HG02840 (cell line): ENCODE measurements around the gene FUOM.
A peak's percentile ranks its signal among the peaks of the same experiment; 100 is the strongest.
"Not testable (repeated sequence)": the region's sequence is repeated elsewhere in the genome, so short reads cannot be mapped to it uniquely, and the experiment has no call there.

Experiments used
- ATAC-seq: cut with Tn5 transposase; IDR thresholded peaks from one replicate; pipeline ENCODE4 v1.9.1; 2021; ENCODE audit warnings: mild to moderate bottlenecking, moderate library complexity, moderate number of reproducible peaks; ENCODE audit not compliant: unreplicated experiment, low FRiP score

FUOM gene

DNA sequence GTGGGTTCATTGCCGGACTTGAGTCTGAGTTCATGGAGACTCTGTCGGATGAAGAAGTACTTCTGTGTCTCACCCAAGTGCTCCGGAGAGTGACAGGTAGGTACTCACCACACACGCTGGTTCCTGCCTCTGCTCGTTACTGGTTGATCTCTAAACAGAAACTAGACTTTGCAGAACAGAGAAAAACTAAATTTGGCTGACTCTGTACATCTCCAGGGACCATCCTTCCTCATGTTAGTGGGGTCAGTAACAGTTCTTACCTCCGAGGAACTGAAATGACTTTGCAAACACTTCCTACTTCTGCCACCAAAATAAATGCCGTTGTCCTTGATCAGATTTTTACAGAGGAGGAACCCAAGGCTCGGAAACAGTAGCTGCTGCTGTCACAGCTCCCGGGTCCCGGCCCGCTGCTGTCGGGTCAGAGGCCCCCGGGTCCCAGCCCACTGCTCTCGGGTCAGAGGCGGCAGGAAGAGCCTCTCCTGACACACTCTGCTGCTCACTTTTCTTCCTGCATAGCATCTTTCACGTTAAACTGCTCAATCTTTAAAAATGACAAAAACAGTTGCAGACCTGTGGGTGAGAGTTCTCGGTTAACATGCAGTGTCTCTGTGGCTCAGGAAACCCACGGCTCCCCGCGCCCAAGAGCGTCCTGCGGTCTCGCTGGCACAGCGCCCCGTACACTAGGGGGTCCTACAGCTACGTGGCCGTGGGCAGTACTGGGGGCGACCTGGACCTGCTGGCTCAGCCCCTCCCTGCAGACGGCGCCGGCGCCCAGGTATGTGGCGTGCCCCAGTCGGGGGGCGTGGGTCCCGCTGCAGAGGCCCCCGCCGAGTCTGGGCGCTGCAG lies 31.4 kb upstream of the FUOM start:
- ATAC-seq: peak; percentile 75

DNA sequence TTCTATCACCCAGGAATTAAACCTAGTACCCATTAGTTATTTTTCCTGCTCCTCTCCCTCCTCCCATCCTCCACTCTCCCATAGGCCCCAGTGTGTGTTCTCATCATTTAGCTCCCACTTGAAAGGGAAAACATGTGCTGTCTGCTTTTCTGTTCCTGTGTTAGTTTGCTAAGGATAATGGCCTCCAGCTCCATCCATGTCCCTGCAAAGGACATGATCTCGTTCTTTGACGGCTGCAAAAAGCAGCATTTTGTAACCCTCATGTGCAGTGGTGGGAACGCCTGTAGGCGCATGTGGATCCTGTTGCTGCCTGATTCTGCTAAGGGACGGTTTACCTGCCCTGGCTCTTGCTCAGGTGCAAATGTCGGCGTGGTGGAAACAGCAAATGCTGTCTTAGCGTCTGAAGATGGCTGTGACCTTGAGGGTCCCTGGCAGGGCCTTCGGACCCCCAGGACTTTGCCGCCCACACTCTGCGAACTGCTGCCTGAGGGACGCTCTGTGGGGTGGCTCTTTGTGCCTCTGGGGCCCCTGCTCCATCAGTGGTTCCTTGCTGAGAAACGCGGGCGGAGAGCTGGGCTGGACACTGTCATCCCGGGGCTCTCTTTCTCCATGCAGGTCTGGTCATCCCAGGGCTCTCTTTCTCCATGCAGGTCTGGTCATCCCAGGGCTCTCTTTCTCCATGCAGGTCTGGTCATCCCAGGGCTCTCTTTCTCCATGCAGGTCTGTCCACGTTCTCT lies 30.6 kb upstream of the FUOM start:
- no peak for ATAC-seq

DNA sequence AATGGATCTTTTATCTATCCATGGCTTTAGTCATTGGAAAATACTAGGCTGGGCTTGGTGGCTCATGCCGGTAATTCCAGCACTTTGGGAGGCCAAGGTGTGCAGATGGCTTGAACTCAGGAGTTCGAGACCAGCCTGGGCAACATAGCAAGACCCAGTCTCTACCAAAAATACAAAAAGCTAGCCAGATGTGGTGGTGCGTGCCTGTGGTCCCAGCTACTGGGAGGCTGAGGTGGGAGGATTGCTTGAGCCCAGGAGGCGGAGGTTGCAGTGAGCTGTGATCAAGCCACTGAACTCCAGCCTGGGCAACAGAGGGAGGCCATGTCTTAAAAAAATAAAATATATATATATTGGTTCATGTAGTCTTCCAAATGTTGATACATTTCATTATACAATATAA lies 29.1 kb upstream of the FUOM start:
- ATAC-seq: not testable (repeated sequence)

DNA sequence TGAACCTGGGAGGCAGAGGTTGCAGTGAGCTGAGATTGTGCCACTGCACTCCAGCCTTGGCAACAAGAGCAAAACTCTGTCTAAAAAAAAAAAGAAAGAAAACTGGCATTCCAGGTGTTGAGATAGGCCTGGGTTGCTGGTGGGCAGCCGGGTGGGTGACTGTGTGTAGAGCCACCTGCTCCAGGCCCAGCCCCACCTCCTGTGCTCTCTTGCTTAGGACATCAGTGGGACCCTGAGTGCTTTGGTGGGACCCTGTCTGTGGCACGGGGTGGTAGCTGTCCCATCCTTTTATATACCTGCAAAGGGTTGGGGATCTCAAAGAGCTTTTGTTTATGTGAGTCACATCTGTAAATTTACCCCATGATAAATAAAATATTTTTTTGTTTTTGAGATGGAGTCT lies 27.4 kb upstream of the FUOM start:
- ATAC-seq: no peak

DNA sequence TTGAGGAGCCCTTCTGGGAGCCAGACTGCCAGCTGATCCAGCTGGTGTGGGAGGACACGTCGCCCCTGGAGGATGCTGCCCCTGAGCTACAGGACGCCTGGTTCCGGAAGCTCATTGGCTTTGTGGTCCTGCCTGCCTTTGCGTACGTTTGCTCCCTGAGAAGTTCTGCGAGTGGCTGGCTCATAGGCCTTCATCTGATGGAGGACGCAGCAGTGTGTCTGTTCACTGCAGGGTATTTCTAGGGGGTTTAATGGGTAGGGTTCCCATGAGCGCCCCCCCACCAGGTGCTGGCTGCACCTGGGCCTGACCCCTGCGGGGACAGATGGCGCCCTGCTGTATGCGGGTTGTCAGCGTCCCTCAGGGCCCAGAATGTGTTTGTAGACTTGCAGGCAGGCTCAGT lies 26.3 kb upstream of the FUOM start:
- ATAC-seq: no peak

DNA sequence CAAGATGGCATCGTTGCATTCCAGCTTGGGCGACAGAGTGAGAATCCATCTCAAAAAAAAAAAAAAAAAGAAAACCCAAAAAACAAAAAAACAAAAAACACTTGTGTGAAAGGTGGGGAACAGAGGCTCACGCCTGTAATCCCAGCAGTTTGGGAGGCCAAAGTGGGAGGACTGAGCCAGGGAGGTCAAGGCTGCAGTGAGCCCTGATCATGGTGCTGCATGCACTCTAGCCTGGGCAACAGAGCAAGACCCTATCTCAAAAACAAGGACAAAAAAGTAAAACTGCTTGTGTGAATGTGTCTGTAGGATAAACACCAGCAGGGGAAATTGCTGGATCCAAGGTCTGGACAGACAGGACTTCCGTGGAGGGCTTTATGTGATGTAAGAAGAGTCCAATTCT lies 25.7 kb upstream of the FUOM start:
- no peak for ATAC-seq

DNA sequence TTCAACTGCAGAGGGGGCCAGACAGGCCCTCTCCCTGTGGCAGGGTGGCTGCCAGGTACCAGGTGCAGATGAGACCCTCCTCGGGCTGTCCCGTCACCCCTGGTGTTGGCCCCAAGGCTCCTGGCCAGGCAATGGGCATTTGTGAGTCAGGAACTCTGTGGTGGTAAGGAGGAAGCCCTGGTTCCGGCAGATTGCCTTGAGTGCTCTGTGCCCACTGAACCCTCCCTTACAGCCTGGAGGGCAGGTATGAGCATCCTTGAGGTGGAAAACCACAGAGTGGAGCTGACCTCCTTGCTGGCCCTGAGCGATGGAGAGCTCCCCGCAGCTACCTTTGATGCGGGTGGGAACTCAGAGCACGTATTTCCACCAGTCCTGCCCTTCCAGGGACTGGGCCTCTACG lies 23.2 kb upstream of the FUOM start:
- no peak for ATAC-seq

DNA sequence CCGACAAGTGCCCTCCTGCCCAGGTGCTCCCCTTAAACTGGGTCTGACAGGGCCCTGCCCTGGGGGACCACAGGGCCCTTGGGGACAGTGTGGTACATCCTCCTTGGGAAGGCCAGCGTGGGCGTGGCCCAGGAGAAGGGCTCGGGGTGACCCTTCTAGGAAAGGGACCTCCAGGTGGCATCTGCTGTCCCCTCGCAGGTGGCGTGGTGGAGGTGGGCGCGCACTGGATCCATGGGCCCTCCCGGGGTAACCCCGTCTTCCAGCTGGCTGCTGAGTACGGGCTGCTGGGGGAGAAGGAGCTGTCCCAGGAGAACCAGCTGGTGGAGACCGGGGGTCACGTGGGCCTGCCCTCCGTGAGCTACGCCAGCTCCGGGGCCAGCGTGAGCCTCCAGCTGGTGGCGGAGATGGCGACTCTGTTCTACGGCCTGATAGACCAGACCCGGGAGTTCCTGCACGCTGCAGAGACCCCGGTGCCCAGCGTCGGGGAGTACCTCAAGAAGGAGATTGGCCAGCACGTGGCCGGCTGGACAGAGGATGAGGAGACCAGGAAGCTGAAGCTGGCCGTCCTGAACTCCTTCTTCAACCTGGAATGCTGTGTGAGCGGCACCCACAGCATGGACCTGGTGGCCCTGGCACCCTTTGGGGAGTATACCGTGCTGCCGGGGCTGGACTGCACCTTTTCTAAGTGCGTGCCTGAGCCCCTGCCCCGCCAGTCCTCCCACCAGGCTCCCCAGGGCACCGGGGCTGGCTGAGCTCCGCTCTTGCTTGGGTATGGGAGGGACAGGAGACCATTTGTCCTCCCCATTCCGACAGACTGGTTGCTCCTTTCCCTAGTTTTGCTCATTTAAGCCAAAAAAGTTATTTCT lies 22.2 kb upstream of the FUOM start:
- no peak for ATAC-seq

DNA sequence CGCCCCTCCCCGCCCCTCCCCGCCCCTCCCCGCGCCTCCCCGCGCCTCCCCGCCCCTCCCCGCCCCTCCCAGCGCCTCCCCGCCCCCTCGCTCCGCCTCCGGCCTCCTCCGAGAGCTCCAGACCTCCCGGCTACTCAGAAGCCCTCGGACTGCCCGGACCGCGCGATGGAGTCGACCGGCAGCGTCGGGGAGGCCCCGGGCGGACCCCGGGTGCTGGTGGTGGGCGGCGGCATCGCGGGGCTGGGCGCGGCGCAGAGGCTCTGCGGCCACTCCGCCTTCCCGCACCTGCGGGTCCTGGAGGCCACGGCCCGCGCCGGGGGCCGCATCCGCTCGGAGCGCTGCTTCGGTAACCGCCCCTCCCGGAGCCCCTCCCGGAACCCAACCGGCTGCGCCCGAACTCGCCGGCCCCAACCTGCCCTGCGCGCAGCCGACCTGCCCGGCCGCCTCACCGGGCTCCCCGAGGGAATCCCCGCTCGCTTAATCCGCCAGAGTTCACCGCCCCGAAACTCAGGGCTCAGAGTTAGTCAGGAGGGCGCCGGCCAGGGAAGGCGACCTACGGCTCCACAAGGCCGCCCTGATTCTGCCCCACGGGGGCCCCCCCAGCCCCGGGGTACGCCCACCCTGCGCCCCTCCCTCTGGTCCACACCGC lies 21.5 kb upstream of the FUOM start, which contains the start of gene PAOX:
PAOX (plus strand) TSS at position 111 of the 649 bp plus-strand sequence; CDS start at position 166, 55 bp downstream.
- ATAC-seq: peak; percentile 53

DNA sequence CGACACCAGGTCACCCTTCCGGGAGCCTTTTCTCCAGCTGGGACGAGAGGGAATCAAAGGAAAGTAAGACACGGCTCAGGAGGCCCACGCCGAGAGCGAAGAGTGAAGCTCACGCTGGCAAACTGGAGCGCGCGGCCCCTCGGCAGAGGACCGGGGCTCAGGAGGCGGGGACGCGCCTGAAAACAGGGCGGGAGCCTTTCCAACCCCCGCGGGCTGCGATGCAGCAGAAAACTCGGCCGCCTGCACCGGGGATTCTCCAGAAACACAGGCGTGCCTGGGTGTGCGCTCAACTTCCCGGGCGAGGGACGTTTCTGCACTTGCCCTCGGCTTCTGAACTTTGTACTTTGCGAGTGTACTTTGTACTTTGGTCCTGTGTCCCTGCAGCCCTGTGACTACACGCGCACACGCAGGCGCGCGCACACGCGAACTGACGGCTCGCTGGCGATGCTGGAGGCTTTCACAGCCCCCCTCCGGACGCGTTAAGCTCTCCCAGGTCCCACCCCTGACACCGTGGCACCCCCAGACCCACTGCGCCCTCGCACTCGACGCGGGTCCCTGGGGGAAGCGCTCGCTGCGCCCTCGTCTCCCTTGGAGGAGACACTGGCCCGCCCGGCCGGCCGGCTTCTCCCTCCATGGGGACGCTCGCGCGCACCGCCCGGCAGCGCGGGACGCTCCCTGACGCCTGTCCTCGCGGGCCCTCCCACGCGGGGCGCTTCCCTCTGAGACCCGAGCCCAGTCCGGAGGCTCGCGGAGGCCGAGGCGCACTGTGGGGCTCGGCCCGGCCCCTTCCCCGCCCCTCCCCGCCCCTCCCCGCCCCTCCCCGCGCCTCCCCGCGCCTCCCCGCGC lies 20.7 kb upstream of the FUOM start:
- peak; percentile 49 for ATAC-seq

DNA sequence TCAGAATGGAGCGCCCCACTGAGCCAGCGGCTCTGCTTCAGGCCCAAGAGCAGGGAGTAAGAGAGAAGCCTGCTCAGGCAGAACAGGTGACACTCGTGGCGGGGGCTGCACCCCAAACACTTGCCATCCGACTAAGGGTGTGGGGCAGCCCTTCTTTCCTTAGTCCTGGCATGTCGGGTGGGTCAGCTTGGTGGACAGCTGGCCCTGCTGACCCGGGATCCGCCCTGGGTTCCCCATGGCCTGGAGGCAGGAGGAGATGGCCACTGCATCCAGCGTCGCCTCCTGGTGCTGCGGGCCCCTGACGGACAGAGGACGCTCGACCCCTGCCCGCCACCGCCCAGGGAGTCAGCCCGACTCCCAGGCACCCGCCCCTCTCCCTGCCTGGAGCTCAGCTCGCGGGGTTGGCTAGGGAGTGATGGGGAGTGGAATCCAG lies 20.0 kb upstream of the FUOM start:
- ATAC-seq: no peak

DNA sequence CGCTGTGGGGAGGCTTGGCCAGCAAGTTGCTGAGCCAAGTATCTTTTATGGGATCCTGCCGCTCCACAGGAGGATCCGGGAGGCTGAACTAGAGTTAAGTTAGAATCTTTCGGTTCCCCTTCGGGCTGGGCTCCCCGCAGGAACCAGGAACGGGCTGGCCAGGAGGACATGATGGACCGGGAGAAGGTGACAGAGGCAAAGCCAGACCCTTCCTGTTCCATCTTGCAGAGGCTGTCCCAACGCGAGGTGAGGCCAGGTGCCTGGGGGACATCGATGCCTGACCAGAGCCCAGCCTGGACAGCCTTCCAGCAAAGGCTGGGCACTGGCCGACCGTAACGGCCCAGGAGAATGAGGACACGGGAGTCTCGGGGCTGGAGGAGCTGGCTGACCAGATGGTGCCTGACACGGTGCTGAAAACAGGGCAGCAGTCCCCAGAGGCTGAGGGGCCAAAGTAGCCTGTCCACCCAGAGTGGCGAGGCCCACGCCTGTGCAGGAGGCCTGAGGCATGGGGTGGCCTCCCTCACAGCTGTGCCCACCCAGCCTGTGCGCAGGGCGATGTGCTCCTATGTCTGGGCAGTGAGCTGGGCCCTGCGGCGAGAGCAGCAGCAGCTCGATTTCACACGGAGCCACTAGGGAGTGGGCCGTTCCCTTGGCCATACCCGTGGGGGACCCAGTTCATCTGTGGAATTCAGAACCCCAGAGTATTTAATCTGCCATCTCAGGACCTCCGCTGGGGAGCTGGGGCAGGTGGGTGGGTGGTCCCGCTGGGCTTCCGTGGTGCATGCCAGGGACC lies 19.4 kb upstream of the FUOM start:
- no peak for ATAC-seq

DNA sequence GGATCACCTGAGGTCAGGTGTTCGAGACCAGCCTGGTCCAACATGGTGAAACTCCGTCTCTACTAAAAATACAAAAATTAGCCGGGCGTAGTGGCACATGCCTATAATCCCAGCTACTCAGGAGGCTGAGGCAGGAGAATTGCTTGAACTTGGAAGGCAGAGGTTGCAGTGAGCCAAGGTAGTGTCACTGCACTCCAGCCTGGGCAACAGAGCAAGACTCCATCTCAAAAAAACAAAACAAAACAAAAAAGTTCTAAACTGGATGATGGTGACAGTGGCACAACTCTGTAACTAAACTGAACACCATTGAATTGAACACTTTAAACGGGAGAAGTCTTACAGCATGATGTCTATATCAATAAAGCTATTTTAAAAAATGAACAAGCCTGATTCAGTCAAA lies 18.4 kb upstream of the FUOM start:
- not testable (repeated sequence) for ATAC-seq

DNA sequence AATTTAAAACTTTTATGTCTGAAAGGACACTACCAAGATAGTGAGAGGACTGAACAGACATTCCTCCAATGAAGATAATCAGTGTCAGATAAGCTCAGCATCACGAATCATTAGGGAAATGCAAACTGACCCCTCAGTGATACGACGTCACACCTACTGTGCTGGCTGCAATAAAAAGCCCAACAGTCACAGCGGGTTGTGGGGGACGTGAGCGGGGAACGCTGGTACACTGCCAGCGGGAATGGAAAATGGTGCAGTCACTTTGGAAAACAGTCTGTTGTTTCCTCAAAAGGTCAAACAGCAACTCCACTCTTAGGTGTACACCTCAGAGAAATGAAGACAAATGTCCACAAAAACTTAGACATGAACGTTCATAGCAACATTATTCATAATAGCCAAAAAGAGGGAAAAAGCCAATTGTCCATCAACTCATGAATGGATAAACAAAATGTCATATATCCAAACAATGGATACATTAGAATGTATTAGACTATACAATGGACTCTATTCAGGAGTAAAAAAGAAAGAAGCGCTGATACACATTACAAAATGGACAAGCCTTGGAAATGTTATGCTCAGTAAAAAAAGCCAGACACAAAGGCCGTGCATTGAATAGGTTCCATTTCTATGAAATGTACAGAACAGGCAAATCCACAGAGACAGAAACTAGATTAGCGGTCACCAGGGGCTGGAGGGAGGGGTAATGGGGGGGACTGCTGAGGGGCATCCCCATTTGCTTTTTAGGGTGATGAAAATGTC lies 17.7 kb upstream of the FUOM start:
- ATAC-seq: no peak

DNA sequence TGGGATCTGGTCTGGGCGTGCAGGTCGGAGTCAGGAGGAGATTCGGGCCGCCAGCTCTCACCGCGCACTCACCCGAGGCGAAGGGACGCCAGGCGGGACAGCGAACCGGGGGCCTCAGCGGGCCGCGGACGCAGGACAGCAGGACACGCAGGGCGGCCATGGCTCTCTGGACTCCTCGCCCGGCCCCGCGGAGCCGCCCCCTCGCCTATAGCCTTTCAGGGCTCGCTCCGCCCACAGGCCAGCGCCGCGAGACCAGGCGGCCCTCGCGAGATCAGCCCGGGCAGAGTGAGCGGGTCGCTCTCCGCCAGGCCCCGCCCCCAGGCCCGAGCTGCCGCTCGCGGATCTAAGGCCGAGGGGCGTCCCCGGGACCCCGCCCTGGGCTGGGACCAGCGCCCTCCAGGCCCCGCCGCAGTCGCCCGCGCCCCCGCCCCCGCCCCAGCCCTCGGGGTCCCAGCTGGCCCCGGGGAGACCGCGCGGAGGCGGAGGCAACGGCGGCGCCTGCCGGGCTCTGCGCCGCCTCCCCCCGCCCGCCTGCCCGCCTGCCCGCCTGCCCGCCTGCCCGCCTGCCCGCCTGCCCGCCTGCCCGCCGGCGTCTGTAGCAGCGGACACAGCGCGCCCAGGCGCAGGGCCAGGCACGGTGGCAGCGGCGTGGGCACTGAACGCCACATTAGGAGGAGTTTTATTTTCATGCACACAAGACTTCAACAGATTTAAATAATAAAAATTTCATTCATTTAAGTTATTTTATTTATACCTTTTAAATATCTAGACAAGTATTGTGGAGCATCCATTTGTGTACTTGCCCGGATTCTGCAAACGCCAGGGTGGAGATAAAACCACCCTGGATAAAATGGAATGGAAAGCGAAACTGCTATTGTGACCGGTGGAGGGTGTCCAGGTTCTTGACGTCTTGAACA lies 15.6 kb upstream of the FUOM start, which contains the start of gene ECHS1:
ECHS1 (minus strand) TSS at position 181 of the 917 bp plus-strand sequence; CDS start at position 160, 21 bp downstream.
- peak; percentile 83 for ATAC-seq

DNA sequence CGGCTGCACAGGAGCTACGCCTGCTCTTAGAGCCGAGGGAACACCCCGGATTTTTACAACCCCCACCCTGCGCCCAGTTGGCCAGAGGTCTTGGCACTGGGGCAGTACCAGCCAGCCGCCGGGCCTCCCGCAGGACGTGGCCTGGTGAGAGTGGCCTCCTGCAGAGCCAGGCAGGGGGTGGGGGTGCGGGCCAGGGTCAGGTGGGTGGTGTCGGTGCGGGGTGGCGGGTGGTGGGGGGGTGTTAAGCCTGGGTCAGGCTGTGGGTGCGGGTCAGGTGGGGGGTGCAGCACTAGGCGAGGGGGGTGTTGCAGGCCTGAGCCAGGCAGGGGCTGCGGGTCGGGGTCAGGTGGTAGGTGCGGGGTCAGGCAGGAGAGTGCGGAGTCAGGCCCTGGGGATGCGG lies 14.7 kb upstream of the FUOM start:
- no peak for ATAC-seq
